ENCODE results near the gene CIB4. TPM values are rescaled to one million over a fixed set of nuclear protein-coding genes. Genes with fewer than 3 reads are reported as not detected.

CIB4 gene
- total and polyA plus RNA-seq, 2 donors (not counting 1 experiment from before 2014, with no cell fraction given), result not detected

GRCh38 chr2:26626606-26627005 is 14.6 kb downstream of the CIB4 start:
- Mint-ChIP-seq H3K27me3 (peaks cover 16% of the 10 kb centered on the region), H3K4me1 (no peaks in the 10 kb centered on the region), H3K27ac (no peak overlapping the region), H3K4me3 (no peak overlapping the region), H3K9me3 (ENCODE audit: insufficient read depth) (no peaks in the 10 kb centered on the region)
- H3K9me3 ChIP-seq (ENCODE audit: control extremely low read depth in 1 of 3, control insufficient read depth in 2 of 3, insufficient read depth in 1 of 3, low read length in 2 of 3), result peaks cover 0 to 3% (median 0%) of the 10 kb centered on the region in 3 donors
- H3K9ac ChIP-seq (ENCODE audit: low read length), result no peak overlapping the region
- H3K79me2 ChIP-seq (ENCODE audit: control insufficient read depth, insufficient read depth, low read length), result no peaks in the 10 kb centered on the region
- no peak overlapping the region for H2AFZ ChIP-seq (ENCODE audit: insufficient read depth, low read depth, low read length, poor library complexity, severe bottlenecking)
- H3K27ac ChIP-seq (ENCODE audit: low read length in 2 of 2), result no peak overlapping the region
- POLR2A ChIA-PET, result interaction anchor here (0.7 kb wide), 1 partner anchor 11 kb away, joined by 4 read pairs; no protein-coding TSS in a partner anchor
- H3K4me3 ChIP-seq (ENCODE audit: control extremely low read depth in 1 of 5, extremely low read depth in 1 of 5, insufficient read depth in 1 of 5, low read depth in 2 of 5, low read length in 4 of 5), result no peak overlapping the region
- no peaks in the 10 kb centered on the region for H3K36me3 ChIP-seq (replicated peaks in 1 of 2; ENCODE audit: control extremely low read depth in 1 of 2, control insufficient read depth in 1 of 2, extremely low read depth in 1 of 2, insufficient read depth in 2 of 2, low read length in 1 of 2)
- no peak overlapping the region for H3K4me2 ChIP-seq (replicated peaks; ENCODE audit: low read depth, low read length, poor library complexity, severe bottlenecking)
- WGBS (ENCODE audit: insufficient coverage), result no CpG with 5 or more reads among the region's 3 CpGs
- intact Hi-C loops (cut with micrococcal nuclease), result no loop called here
- H3K4me1 ChIP-seq (ENCODE audit: control insufficient read depth in 2 of 2, insufficient read depth in 2 of 2, low read length in 2 of 2), result no peaks in the 10 kb centered on the region
- no peak for TF ChIP-seq CTCF (IDR thresholded peaks at IDR 0.05)
- TF ChIP-seq EZH2 (IDR thresholded peaks at IDR 0.05; ENCODE audit: borderline replicate concordance, insufficient read depth, low read depth, low read length, poor library complexity, severe bottlenecking), result no peak
- DNase-seq (no peak), ATAC-seq (ENCODE audit: low read depth) (no peak)
- no peaks in the 10 kb centered on the region for H3K27me3 ChIP-seq (replicated peaks in 1 of 4; ENCODE audit: control extremely low read depth in 1 of 4, control insufficient read depth in 3 of 4, insufficient read depth in 4 of 4, low read length in 3 of 4)
- H4K20me1 ChIP-seq (ENCODE audit: control insufficient read depth, insufficient read depth, low read length, poor library complexity, severe bottlenecking), result no peaks in the 10 kb centered on the region
- CTCF ChIA-PET, result no interaction called here

GRCh38 chr2:26623541-26624495 is 17.3 kb downstream of the CIB4 start:
- Histone ChIP-seq H3K4me3 (ENCODE audit: control extremely low read depth in 1 of 5, extremely low read depth in 1 of 5, insufficient read depth in 1 of 5, low read depth in 2 of 5, low read length in 4 of 5) (no peak overlapping the region), H3K4me1 (ENCODE audit: control insufficient read depth in 2 of 2, insufficient read depth in 2 of 2, low read length in 2 of 2) (peaks cover 4 to 6% of the 10 kb centered on the region in 2 donors), H3K9me3 (ENCODE audit: control extremely low read depth in 1 of 3, control insufficient read depth in 2 of 3, insufficient read depth in 1 of 3, low read length in 2 of 3) (peaks cover 0 to 6% (median 0%) of the 10 kb centered on the region in 3 donors), H3K79me2 (ENCODE audit: control insufficient read depth, insufficient read depth, low read length) (no peaks in the 10 kb centered on the region), H3K4me2 (replicated peaks; ENCODE audit: low read depth, low read length, poor library complexity, severe bottlenecking) (no peak overlapping the region), H3K27me3 (replicated peaks in 1 of 4; ENCODE audit: control extremely low read depth in 1 of 4, control insufficient read depth in 3 of 4, insufficient read depth in 4 of 4, low read length in 3 of 4) (peaks cover 0 to 6% (median under 1%) of the 10 kb centered on the region in 4 experiments), H3K9ac (ENCODE audit: low read length) (no peak overlapping the region), H4K20me1 (ENCODE audit: control insufficient read depth, insufficient read depth, low read length, poor library complexity, severe bottlenecking) (no peaks in the 10 kb centered on the region), H3K36me3 (replicated peaks in 1 of 2; ENCODE audit: control extremely low read depth in 1 of 2, control insufficient read depth in 1 of 2, extremely low read depth in 1 of 2, insufficient read depth in 2 of 2, low read length in 1 of 2) (no peaks in the 10 kb centered on the region), H2AFZ (ENCODE audit: insufficient read depth, low read depth, low read length, poor library complexity, severe bottlenecking) (no peak overlapping the region), H3K27ac (ENCODE audit: low read length in 2 of 2) (no peak overlapping the region)
- Mint-ChIP-seq H3K27ac (no peak overlapping the region), H3K4me3 (no peak overlapping the region), H3K27me3 (peaks cover 10% of the 10 kb centered on the region), H3K4me1 (peaks cover 3% of the 10 kb centered on the region), H3K9me3 (ENCODE audit: insufficient read depth) (no peaks in the 10 kb centered on the region)
- DNase-seq (no peak), ATAC-seq (ENCODE audit: low read depth) (no peak)
- ChIA-PET CTCF (no interaction called here), POLR2A (no interaction called here)
- TF ChIP-seq EZH2 (IDR thresholded peaks at IDR 0.05; ENCODE audit: borderline replicate concordance, insufficient read depth, low read depth, low read length, poor library complexity, severe bottlenecking) (no peak), CTCF (IDR thresholded peaks at IDR 0.05) (no peak)
- intact Hi-C loops (cut with micrococcal nuclease), result no loop called here
- 89% methylated on average over 12 of the region's 19 CpGs for whole genome bisulfite sequencing (ENCODE audit: insufficient coverage)

Measured in B cell (primary cell).